ENCODE results near the gene LPP. TPM values are rescaled to one million over a fixed set of nuclear protein-coding genes. Genes with fewer than 3 reads are reported as not detected.

Gene LPP
- total and polyA plus RNA-seq, 10 of the 15 experiments (the other 5 are each of a cell fraction or from before 2014, with no cell fraction given), result under 0.01 to 0.62 (median 0.03) TPM

DNA sequence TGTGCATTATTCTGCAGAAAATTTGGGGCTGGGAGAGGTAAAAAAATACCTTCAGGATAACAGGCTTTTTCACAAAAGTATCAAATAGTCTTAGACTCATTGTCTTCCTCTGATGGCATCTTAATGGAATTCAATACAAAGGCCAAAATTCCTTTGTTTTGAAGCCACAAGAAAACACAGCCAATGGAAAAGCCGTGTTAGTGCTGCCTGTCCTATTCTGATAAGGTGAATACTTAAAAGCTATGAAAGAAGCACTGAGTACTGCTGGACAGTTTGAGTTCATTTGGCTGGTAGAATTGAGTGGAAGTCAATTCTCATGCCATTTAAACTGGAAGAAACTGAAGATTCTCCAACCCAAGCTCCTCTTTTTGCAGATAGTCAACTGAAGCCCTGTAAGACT lies 622.5 kb downstream of the LPP start:
- ChIA-PET POLR2A (no interaction called here), SMC1A (ENCODE audit: uncharacterized antibody, unreplicated experiment) (no interaction called here)
- no peak for FAIRE-seq

More for the DNA sequence above, 622.5 kb downstream of the LPP start:
- 24% methylated on average over 1 of the region's 1 CpG for WGBS (ENCODE audit: insufficient coverage, insufficient replicate concordance, low lambda C conversion rate, missing lambda C conversion rate)
- TF ChIP-seq GABPA (IDR thresholded peaks at IDR 0.05; ENCODE audit: low read depth) (no peak), SREBF2 (IDR thresholded peaks at IDR 0.05; ENCODE audit: low read length) (no peak), EED (IDR thresholded peaks at IDR 0.05; ENCODE audit: low read depth) (no peak), MAX (IDR thresholded peaks at IDR 0.05; ENCODE audit: low read depth, low read length) (no peak), IKZF2 (IDR thresholded peaks at IDR 0.05) (no peak), BCL11A (IDR thresholded peaks at IDR 0.05; ENCODE audit: low read depth, low read length) (no peak), MEF2B (IDR thresholded peaks at IDR 0.05; ENCODE audit: partially characterized antibody, poor library complexity, severe bottlenecking) (no peak), NFXL1 (IDR thresholded peaks at IDR 0.05; ENCODE audit: borderline replicate concordance) (no peak), ZNF207 (IDR thresholded peaks at IDR 0.05; ENCODE audit: borderline replicate concordance) (no peak), NRF1 (conservative IDR thresholded peaks at IDR 0.05; ENCODE audit: low read depth, low read length) (no peak), CBFB (IDR thresholded peaks at IDR 0.05; ENCODE audit: low read depth) (no peak), CTCF (IDR thresholded peaks at IDR 0.05 in 2 of 3, conservative IDR thresholded peaks at IDR 0.05 in 1 of 3; ENCODE audit: control insufficient read depth in 2 of 3, extremely low read depth in 1 of 3, insufficient read depth in 1 of 3, low read depth in 3 of 3, low read length in 3 of 3) (no peak), ZBTB4 (CRISPR knock-in tag; IDR thresholded peaks at IDR 0.05) (no peak), EP300 (IDR thresholded peaks at IDR 0.05; ENCODE audit: borderline replicate concordance in 1 of 2, control insufficient read depth in 1 of 2, low read depth in 2 of 2, low read length in 2 of 2) (no peak), FOXM1 (IDR thresholded peaks at IDR 0.05; ENCODE audit: low read depth, low read length) (no peak), ATF2 (IDR thresholded peaks at IDR 0.05; ENCODE audit: low read length) (no peak), FOS (IDR thresholded peaks at IDR 0.05; ENCODE audit: borderline replicate concordance, extremely low read depth, insufficient read length) (no peak), MTA2 (IDR thresholded peaks at IDR 0.05; ENCODE audit: low read depth) (no peak)
- in situ Hi-C loops (cut with MboI), result no loop called here
- Histone ChIP-seq H4K20me1 (ENCODE audit: control insufficient read depth, insufficient read depth) (no peaks in the 10 kb centered on the region), H3K27ac (ENCODE audit: control insufficient read depth, insufficient read depth) (no peak overlapping the region), H3K9ac (ENCODE audit: control insufficient read depth, insufficient read depth, low read length) (no peak overlapping the region), H3K4me1 (ENCODE audit: control insufficient read depth, insufficient read depth, low read length) (no peaks in the 10 kb centered on the region), H3K4me3 (no peak overlapping the region), H3K27me3 (replicated peaks in 1 of 2; ENCODE audit: control insufficient read depth in 2 of 2, insufficient read depth in 2 of 2, low read length in 1 of 2) (no peaks in the 10 kb centered on the region), H3K9me3 (replicated peaks; ENCODE audit: control insufficient read depth, insufficient read depth, low read length) (no peaks in the 10 kb centered on the region), H3K36me3 (ENCODE audit: control insufficient read depth in 2 of 2, insufficient read depth in 2 of 2, low read length in 1 of 2) (no peaks in the 10 kb centered on the region), H2AFZ (ENCODE audit: control insufficient read depth, low read depth, low read length) (no peak overlapping the region), H3K79me2 (ENCODE audit: control insufficient read depth, insufficient read depth, low read length) (no peaks in the 10 kb centered on the region), H3K4me2 (ENCODE audit: control insufficient read depth, insufficient read depth) (no peak overlapping the region)
- intact Hi-C loops (cut with micrococcal nuclease; ENCODE audit: unreplicated experiment), result no loop called here
- ChIA-PET RAD21 (ENCODE audit: unreplicated experiment) (no interaction called here), CTCF (no interaction called here)
- ATAC-seq, result no peak
- BruUV-seq (replicated peaks), result no TSS peak
- DNase-seq (ENCODE audit: low read depth, low spot score), result no peak

Data from GM12878 (cell line).